Vagina (tissue), 2 donors: ENCODE data around the gene COL23A1. TPM values are rescaled to one million over a fixed set of nuclear protein-coding genes. Genes with fewer than 3 reads are reported as not detected.

ENCODE experiments used
- DNase-seq, 2 donors: peaks; one replicate each; pipeline ENCODE4 v3.0.0-alpha.2; 2017; ENCODE audit errors: extremely low spot score in 2 of 2
- H3K27ac ChIP-seq: fragments of 200-600 bp; sonication (generic); one replicate; pipeline ENCODE4 v1.5.1; 2019
- H3K27me3 ChIP-seq: fragments of 200-600 bp; sonication (generic); one replicate; pipeline ENCODE4 v1.5.1; 2019
- H3K36me3 ChIP-seq, 2 donors: fragments of 200-600 bp; sonication (generic); one replicate each; pipeline ENCODE4 v1.5.1; 2017 to 2019
- H3K4me1 ChIP-seq: fragments of 200-600 bp; sonication (generic); one replicate; pipeline ENCODE4 v1.5.1; 2019
- H3K4me3 ChIP-seq, 2 donors: fragments of 200-600 bp; sonication (generic); 1 replicate in 1 of 2; 2 replicates in 1 of 2; pipeline ENCODE4 v1.5.1; 2016 to 2019
- H3K9me3 ChIP-seq: fragments of 200-600 bp; sonication (generic); one replicate; pipeline ENCODE4 v1.5.1; 2019
- CTCF ChIP-seq, 3 experiments: fragments of 450-650 bp in 2 of 3; fragments of 200-600 bp in 1 of 3; sonication (generic) in 1 of 3; IDR thresholded peaks; one replicate each; pipeline ENCODE4 v1.5.1; 2017 to 2019; ENCODE audit warnings: antibody characterized with exemption in 3 of 3, mild to moderate bottlenecking in 2 of 3, moderate library complexity in 2 of 3
- POLR2A ChIP-seq, 2 donors: fragments of 450-650 bp; IDR thresholded peaks; one replicate each; pipeline ENCODE4 v1.6.1; 2017; ENCODE audit warnings: antibody characterized with exemption in 2 of 2, mild to moderate bottlenecking in 2 of 2, moderate library complexity in 2 of 2
- POLR2AphosphoS5 ChIP-seq, 2 donors: sonication (generic); formaldehyde crosslinking; IDR thresholded peaks; one replicate each; pipeline ENCODE4 v1.9.0; 2017; ENCODE audit warnings: antibody characterized with exemption in 2 of 2, mild to moderate bottlenecking in 2 of 2, low read depth in 1 of 2; ENCODE audit not compliant: insufficient read depth in 1 of 2
- intact Hi-C: fragments of 100-400 bp; cut with DNase I; formaldehyde crosslinking; loops from one replicate; pipeline ENCODE4 v1.15.1; 2023
- total RNA-seq: library from RNA; depleted of rRNA; stranded (reverse); fragments of >200 nt; gene quantifications from one replicate; pipeline ENCODE4 v1.2.3, GENCODE V29; 2016

COL23A1 gene
- total RNA-seq, 1 donor from 2014 or later, result 3.7 TPM

- intact Hi-C loops, result no loop called here
- no peak for DNase-seq
These were observed 221.9 kb downstream of the COL23A1 start for GRCh38 chr5:178368274-178368673.

GRCh38 chr5:178367736-178368120 lies 222.5 kb downstream of the COL23A1 start:
- no peak for TF ChIP-seq CTCF (IDR thresholded peaks at IDR 0.05)
- TF ChIP-seq POLR2AphosphoS5 (IDR thresholded peaks at IDR 0.05; ENCODE audit: insufficient read depth in 1 of 2, low read depth in 1 of 2), result no peak
- TF ChIP-seq POLR2A (IDR thresholded peaks at IDR 0.05), result no peak
- Histone ChIP-seq H3K4me1 (peaks cover 15% of the 10 kb centered on the region), H3K4me3 (no peak overlapping the region), H3K36me3 (no peaks in the 10 kb centered on the region), H3K27me3 (no peaks in the 10 kb centered on the region), H3K9me3 (no peaks in the 10 kb centered on the region), H3K27ac (no peak overlapping the region)
- DNase-seq, result no peak
- intact Hi-C loops, result no loop called here

More at GRCh38 chr5:178368274-178368673, 221.9 kb downstream of the COL23A1 start:
- Histone ChIP-seq H3K27ac (no peak overlapping the region), H3K27me3 (no peaks in the 10 kb centered on the region), H3K4me3 (no peak overlapping the region), H3K4me1 (peaks cover 15% of the 10 kb centered on the region), H3K36me3 (no peaks in the 10 kb centered on the region), H3K9me3 (no peaks in the 10 kb centered on the region)
- TF ChIP-seq CTCF (IDR thresholded peaks at IDR 0.05) (no peak), POLR2AphosphoS5 (IDR thresholded peaks at IDR 0.05; ENCODE audit: insufficient read depth in 1 of 2, low read depth in 1 of 2) (no peak), POLR2A (IDR thresholded peaks at IDR 0.05) (no peak)

GRCh38 chr5:178366998-178367735 lies 223.0 kb downstream of the COL23A1 start:
- Histone ChIP-seq H3K4me1 (peaks cover 10% of the 10 kb centered on the region), H3K9me3 (no peaks in the 10 kb centered on the region), H3K36me3 (no peaks in the 10 kb centered on the region), H3K4me3 (no peak overlapping the region), H3K27ac (no peak overlapping the region), H3K27me3 (no peaks in the 10 kb centered on the region)
- intact Hi-C loops, result no loop called here
- no peak for DNase-seq
- TF ChIP-seq POLR2A (IDR thresholded peaks at IDR 0.05), result no peak

- Histone ChIP-seq H3K36me3 (no peaks in the 10 kb centered on the region), H3K4me3 (no peak overlapping the region)
- intact Hi-C loops, result no loop called here
These were observed 224.4 kb downstream of the COL23A1 start for GRCh38 chr5:178365501-178366440.

More at GRCh38 chr5:178365501-178366440, 224.4 kb downstream of the COL23A1 start:
- no peaks in the 10 kb centered on the region for H3K9me3 ChIP-seq
- no peak overlapping the region for H3K27ac ChIP-seq
- H3K27me3 ChIP-seq, result no peaks in the 10 kb centered on the region
- H3K4me1 ChIP-seq, result no peaks in the 10 kb centered on the region
- no peak for DNase-seq
- no peak for TF ChIP-seq POLR2A (IDR thresholded peaks at IDR 0.05)
- TF ChIP-seq POLR2AphosphoS5 (IDR thresholded peaks at IDR 0.05; ENCODE audit: insufficient read depth in 1 of 2, low read depth in 1 of 2), result no peak
- no peak for TF ChIP-seq CTCF (IDR thresholded peaks at IDR 0.05)
